HepG2 (cell line): ENCODE measurements around the gene DNAJB6. TPM values are rescaled to one million over a fixed set of nuclear protein-coding genes. Genes with fewer than 3 reads are reported as not detected.

Experiments used
- ATF4 ChIP-seq, 2 experiments: fragments of 450-650 bp in 1 of 2; sonication (generic) in 1 of 2; formaldehyde crosslinking; IDR thresholded peaks; 2 replicates each; pipeline versions ENCODE4 v1.5.0 to v1.8.0; 2020 to 2022; ENCODE audit warnings: mild to moderate bottlenecking in 1 of 2, missing genetic modification reagents in 1 of 2
- CCAR2 ChIP-seq: fragments of 200-400 bp; formaldehyde crosslinking; optimal IDR thresholded peaks from 2 replicates; pipeline ENCODE3; 2018; ENCODE audit warnings: low read depth, mild to moderate bottlenecking, low read length, moderate library complexity
- DRAP1 ChIP-seq: IDR thresholded peaks from 2 replicates; pipeline ENCODE4 v1.6.1; 2016; ENCODE audit warnings: missing genetic modification reagents, missing compliant biosample characterization
- EP300 ChIP-seq, 3 experiments: sonication (generic) in 1 of 3; formaldehyde crosslinking in 1 of 3; IDR thresholded peaks; 2 replicates each; pipeline versions ENCODE4 v1.5.1 to v1.6.1; 2011 to 2020; ENCODE audit warnings: low read depth in 2 of 3, low read length in 2 of 3, borderline replicate concordance in 1 of 3, improper control_type of control experiment in 1 of 3, mild to moderate bottlenecking in 1 of 3, missing genetic modification reagents in 1 of 3, moderate library complexity in 1 of 3
- FOXO1 ChIP-seq: sonication (generic); formaldehyde crosslinking; IDR thresholded peaks from 2 replicates; pipeline ENCODE4 v1.4.0; 2020; ENCODE audit warnings: missing genetic modification reagents
- HMGXB3 ChIP-seq: sonication (generic); formaldehyde crosslinking; IDR thresholded peaks from 2 replicates; pipeline ENCODE4 v1.4.0; 2020; ENCODE audit warnings: missing genetic modification reagents, borderline replicate concordance
- KDM4B ChIP-seq: sonication (generic); formaldehyde crosslinking; IDR thresholded peaks from 2 replicates; pipeline ENCODE4 v1.4.0; 2020; ENCODE audit warnings: missing genetic modification reagents
- MAFF ChIP-seq: IDR thresholded peaks from 2 replicates; pipeline ENCODE4 v1.6.1; 2011; ENCODE audit warnings: low read depth, low read length, improper control_type of control experiment
- MEIS2 ChIP-seq: sonication (generic); formaldehyde crosslinking; IDR thresholded peaks from 2 replicates; pipeline ENCODE4 v1.9.0; 2021; ENCODE audit warnings: mild to moderate bottlenecking, missing genetic modification reagents
- NFKB2 ChIP-seq: sonication (generic); formaldehyde crosslinking; IDR thresholded peaks from 2 replicates; pipeline ENCODE4 v1.4.0; 2020; ENCODE audit warnings: missing genetic modification reagents, borderline replicate concordance
- PRMT3 ChIP-seq: sonication (generic); formaldehyde crosslinking; IDR thresholded peaks from 2 replicates; pipeline ENCODE4 v1.8.1; 2022; ENCODE audit warnings: low read depth, mild to moderate bottlenecking, moderate library complexity, missing genetic modification reagents, borderline replicate concordance
- RXRB ChIP-seq: IDR thresholded peaks from 2 replicates; pipeline ENCODE4 v1.6.1; 2016; ENCODE audit warnings: borderline replicate concordance, missing genetic modification reagents, missing compliant biosample characterization
- SOX13 ChIP-seq, 3 experiments: fragments of 450-650 bp in 1 of 3; sonication (generic) in 1 of 3; formaldehyde crosslinking in 1 of 3; IDR thresholded peaks in 2 of 3; conservative IDR thresholded peaks in 1 of 3; 2 replicates each; pipeline versions ENCODE4 v1.5.0 to v1.6.1; 2016 to 2020; ENCODE audit warnings: antibody characterized with exemption in 1 of 3, mild to moderate bottlenecking in 1 of 3, missing compliant biosample characterization in 1 of 3, missing genetic modification reagents in 1 of 3, moderate library complexity in 1 of 3
- ZBTB1 ChIP-seq: sonication (generic); formaldehyde crosslinking; IDR thresholded peaks from 2 replicates; pipeline ENCODE4 v1.4.0; 2020; ENCODE audit warnings: missing genetic modification reagents, borderline replicate concordance
- ZBTB38 ChIP-seq: sonication (generic); formaldehyde crosslinking; IDR thresholded peaks from 2 replicates; pipeline ENCODE4 v1.5.1; 2020; ENCODE audit warnings: mild to moderate bottlenecking, missing genetic modification reagents
- ZBTB42 ChIP-seq: sonication (generic); formaldehyde crosslinking; IDR thresholded peaks from 2 replicates; pipeline ENCODE4 v1.5.0; 2020; ENCODE audit warnings: mild to moderate bottlenecking, missing genetic modification reagents
- ZNF282 ChIP-seq: fragments of 450-650 bp; IDR thresholded peaks from 2 replicates; pipeline ENCODE4 v1.6.1; 2018; ENCODE audit not compliant: partially characterized antibody
- ZNF296 ChIP-seq: sonication (generic); formaldehyde crosslinking; conservative IDR thresholded peaks from 2 replicates; pipeline ENCODE4 v1.5.0; 2020; ENCODE audit warnings: mild to moderate bottlenecking, missing genetic modification reagents
- ZNF333 ChIP-seq: sonication (generic); formaldehyde crosslinking; IDR thresholded peaks from 2 replicates; pipeline ENCODE4 v1.4.0; 2020; ENCODE audit warnings: mild to moderate bottlenecking, missing genetic modification reagents, borderline replicate concordance
- ZNF33A ChIP-seq: sonication (generic); formaldehyde crosslinking; IDR thresholded peaks from 2 replicates; pipeline ENCODE4 v1.5.1; 2020; ENCODE audit warnings: missing genetic modification reagents, mild to moderate bottlenecking, moderate library complexity, borderline replicate concordance
- ZNF558 ChIP-seq: sonication (generic); formaldehyde crosslinking; IDR thresholded peaks from 2 replicates; pipeline ENCODE4 v1.9.0; 2022; ENCODE audit warnings: mild to moderate bottlenecking, missing genetic modification reagents, borderline replicate concordance
- polyA plus RNA-seq, 8 experiments: library from polyadenylated mRNA; depleted of rRNA in 3 of 8; stranded (reverse) in 7 of 8; unstranded in 1 of 8; fragments of >200 nt; fragmentation: Illumina TruSeq in 4 of 8; extraction: Trizol in 4 of 8; gene quantifications; 2 replicates each; pipeline versions ENCODE4 v1.2.1 to v1.2.3, GENCODE V29; 2011 to 2016; ENCODE audit warnings: low read depth in 4 of 8, missing spikeins in 1 of 8, mixed read lengths in 1 of 8; ENCODE audit not compliant: insufficient read depth in 1 of 8
- total RNA-seq, 5 experiments: library from RNA; depleted of rRNA; stranded (reverse); fragments of >200 nt; fragmentation: Illumina TruSeq; extraction: Trizol; gene quantifications; 2 replicates each; pipeline ENCODE4 v1.2.3, GENCODE V29; 2016; ENCODE audit warnings: low read depth in 1 of 5
- TF ChIP-seq, protein P1 (sequence below): IDR thresholded peaks from 2 replicates; pipeline ENCODE4 v1.6.1; 2016
- TF ChIP-seq, protein P2 (sequence below): sonication (generic); formaldehyde crosslinking; IDR thresholded peaks from 2 replicates; pipeline ENCODE4 v1.8.1; 2023; ENCODE audit warnings: mild to moderate bottlenecking, missing genetic modification reagents, borderline replicate concordance

DNAJB6 gene
- total and polyA plus RNA-seq, 2 of the 13 experiments (the other 11 are each of a cell fraction or from before 2014, with no cell fraction given), result 29.9 to 53.9 TPM

GRCh38 chr7:157425137-157425731 lies 88.4 kb downstream of the DNAJB6 start (continued):
- TF ChIP-seq ZBTB1 (CRISPR knock-in tag) (no peak), ZNF282 (no peak), EP300 (IDR thresholded peaks at IDR 0.05; ENCODE audit: low read depth in 2 of 2, low read length in 2 of 2) (no peak), EP300 (CRISPR knock-in tag; IDR thresholded peaks at IDR 0.05; ENCODE audit: borderline replicate concordance) (no peak), ZNF296 (CRISPR knock-in tag) (no peak), DRAP1 (CRISPR knock-in tag) (peak; percentile 34; the same call in 1 of the 2 replicates), MEIS2 (CRISPR knock-in tag) (no peak), PRMT3 (CRISPR knock-in tag) (no peak), RXRB (CRISPR knock-in tag) (no peak), HMGXB3 (no peak), MAFF (no peak), ZNF333 (CRISPR knock-in tag) (no peak), SOX13 (IDR thresholded peaks at IDR 0.05) (no peak), SOX13 (CRISPR knock-in tag; conservative IDR thresholded peaks at IDR 0.05 in 1 of 2, IDR thresholded peaks at IDR 0.05 in 1 of 2) (no peak), ATF4 (CRISPR knock-in tag; IDR thresholded peaks at IDR 0.05) (no peak), CCAR2 (no peak), FOXO1 (no peak), ZBTB42 (CRISPR knock-in tag) (no peak), NFKB2 (no peak), ZBTB38 (CRISPR knock-in tag) (peak; percentile 49), ZNF558 (CRISPR knock-in tag) (no peak), KDM4B (CRISPR knock-in tag) (no peak), ZNF33A (CRISPR knock-in tag) (no peak)
- TF ChIP-seq, protein P1, sequence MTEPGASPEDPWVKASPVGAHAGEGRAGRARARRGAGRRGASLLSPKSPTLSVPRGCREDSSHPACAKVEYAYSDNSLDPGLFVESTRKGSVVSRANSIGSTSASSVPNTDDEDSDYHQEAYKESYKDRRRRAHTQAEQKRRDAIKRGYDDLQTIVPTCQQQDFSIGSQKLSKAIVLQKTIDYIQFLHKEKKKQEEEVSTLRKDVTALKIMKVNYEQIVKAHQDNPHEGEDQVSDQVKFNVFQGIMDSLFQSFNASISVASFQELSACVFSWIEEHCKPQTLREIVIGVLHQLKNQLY, result peak; percentile 66
- TF ChIP-seq, protein P2, sequence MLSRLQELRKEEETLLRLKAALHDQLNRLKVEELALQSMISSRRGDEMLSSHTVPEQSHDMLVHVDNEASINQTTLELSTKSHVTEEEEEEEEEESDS (CRISPR knock-in tag), result no peak
